Measurements from ENCODE around the gene SIGLECL1. TPM values are rescaled to one million over a fixed set of nuclear protein-coding genes. Genes with fewer than 3 reads are reported as not detected.

SIGLECL1 gene
- polyA plus RNA-seq, 3 donors: 0.16 TPM; not detected in 2

DNA sequence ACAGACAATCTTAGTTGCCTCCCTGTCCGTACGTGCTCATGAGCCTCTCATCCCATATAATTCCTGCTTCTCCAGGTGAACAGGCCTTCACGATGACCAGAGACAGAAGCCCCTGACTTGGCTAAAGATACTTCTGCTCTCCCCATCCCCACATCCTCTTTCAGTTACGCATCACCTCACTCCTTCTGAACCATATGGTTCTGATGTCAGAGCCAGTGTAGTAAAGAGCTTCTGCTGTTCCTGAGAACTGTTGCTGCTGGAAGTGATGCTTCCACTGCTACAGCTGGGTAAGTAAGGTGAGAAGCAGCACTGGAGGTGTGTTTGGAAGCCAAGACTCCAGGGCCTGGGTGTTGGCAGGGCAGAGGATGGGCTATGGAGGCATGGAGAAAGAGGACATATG lies 12.9 kb downstream of the SIGLECL1 start:
- H3K4me1 Mint-ChIP-seq: peaks cover 10% of the 10 kb centered on the region
- DNase-seq: peak in 1 of 3 donors; percentile 18
- peak overlapping the region in 1 of 2 donors; percentile 6 for H3K4me3 Mint-ChIP-seq
- no peak overlapping the region for H3K27ac ChIP-seq (ENCODE audit: low read depth in 1 of 2, low read length in 2 of 2)
- H3K4me2 ChIP-seq (replicated peaks; ENCODE audit: extremely low read depth, low read length, poor library complexity, severe bottlenecking): no peak overlapping the region
- TF ChIP-seq, protein P1, sequence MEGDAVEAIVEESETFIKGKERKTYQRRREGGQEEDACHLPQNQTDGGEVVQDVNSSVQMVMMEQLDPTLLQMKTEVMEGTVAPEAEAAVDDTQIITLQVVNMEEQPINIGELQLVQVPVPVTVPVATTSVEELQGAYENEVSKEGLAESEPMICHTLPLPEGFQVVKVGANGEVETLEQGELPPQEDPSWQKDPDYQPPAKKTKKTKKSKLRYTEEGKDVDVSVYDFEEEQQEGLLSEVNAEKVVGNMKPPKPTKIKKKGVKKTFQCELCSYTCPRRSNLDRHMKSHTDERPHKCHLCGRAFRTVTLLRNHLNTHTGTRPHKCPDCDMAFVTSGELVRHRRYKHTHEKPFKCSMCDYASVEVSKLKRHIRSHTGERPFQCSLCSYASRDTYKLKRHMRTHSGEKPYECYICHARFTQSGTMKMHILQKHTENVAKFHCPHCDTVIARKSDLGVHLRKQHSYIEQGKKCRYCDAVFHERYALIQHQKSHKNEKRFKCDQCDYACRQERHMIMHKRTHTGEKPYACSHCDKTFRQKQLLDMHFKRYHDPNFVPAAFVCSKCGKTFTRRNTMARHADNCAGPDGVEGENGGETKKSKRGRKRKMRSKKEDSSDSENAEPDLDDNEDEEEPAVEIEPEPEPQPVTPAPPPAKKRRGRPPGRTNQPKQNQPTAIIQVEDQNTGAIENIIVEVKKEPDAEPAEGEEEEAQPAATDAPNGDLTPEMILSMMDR (IDR thresholded peaks at IDR 0.05): no peak
- no peaks in the 10 kb centered on the region for H3K36me3 Mint-ChIP-seq
- no peak overlapping the region for H3K9ac ChIP-seq (ENCODE audit: insufficient read depth, low read length, poor library complexity, severe bottlenecking)
- H3K27ac Mint-ChIP-seq: peak overlapping the region in 1 of 7 donors; percentile 5
- no peaks in the 10 kb centered on the region for H3K36me3 ChIP-seq (replicated peaks in 1 of 2; ENCODE audit: control insufficient read depth in 1 of 2, insufficient read depth in 2 of 2, low read length in 2 of 2)
- H4K20me1 ChIP-seq (ENCODE audit: insufficient read depth, low read length): no peaks in the 10 kb centered on the region
- no peak overlapping the region for H3K4me3 ChIP-seq (replicated peaks in 1 of 3; ENCODE audit: low read depth in 2 of 3, low read length in 3 of 3)
- H3K79me2 ChIP-seq (ENCODE audit: insufficient read depth, low read length): no peaks in the 10 kb centered on the region
- intact Hi-C loops (cut with micrococcal nuclease): no loop called here
- no peaks in the 10 kb centered on the region for H3K9me3 ChIP-seq (replicated peaks in 1 of 2; ENCODE audit: control insufficient read depth in 1 of 2, insufficient read depth in 1 of 2, low read length in 2 of 2)
- H3K9me3 Mint-ChIP-seq: peaks cover 0 to 2% (median 0%) of the 10 kb centered on the region in 7 donors
- peaks cover 0 to 1% (median 1%) of the 10 kb centered on the region in 3 donors for H3K27me3 Mint-ChIP-seq (ENCODE audit: low read depth in 3 of 3)
- WGBS (ENCODE audit: insufficient coverage): 100% methylated on average over 2 of the region's 4 CpGs
- no peak overlapping the region for H2AFZ ChIP-seq (ENCODE audit: insufficient read depth, low read depth, low read length, poor library complexity, severe bottlenecking)
- H3K4me1 ChIP-seq (ENCODE audit: control insufficient read depth in 1 of 2, insufficient read depth in 2 of 2, low read length in 2 of 2): peaks cover 1 to 5% of the 10 kb centered on the region in 2 donors
- H3K27me3 ChIP-seq (ENCODE audit: control insufficient read depth in 2 of 2, insufficient read depth in 2 of 2, low read length in 2 of 2): no peaks in the 10 kb centered on the region

DNA sequence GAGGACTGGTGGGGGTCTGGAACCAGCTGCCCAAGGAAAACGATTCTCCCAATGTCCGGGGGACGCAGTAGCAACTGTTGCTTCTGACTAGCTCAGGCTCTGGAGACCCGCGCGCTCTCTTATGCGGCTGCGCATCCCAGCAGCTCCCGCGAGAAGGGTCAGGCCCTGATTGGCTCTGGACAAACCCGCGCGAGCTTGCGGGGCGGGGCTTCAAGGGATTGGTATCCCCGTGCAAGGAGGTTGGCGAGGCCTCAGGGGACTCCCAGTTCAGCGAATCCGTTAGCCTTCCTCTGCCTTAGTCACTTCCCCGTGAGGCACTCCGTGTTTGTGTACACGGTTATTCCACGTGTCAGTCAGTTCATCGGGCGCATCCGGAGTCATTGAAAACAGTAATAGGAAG lies 20.2 kb downstream of the SIGLECL1 start:
- H3K79me2 ChIP-seq (ENCODE audit: insufficient read depth, low read length): no peaks in the 10 kb centered on the region
- H3K9ac ChIP-seq (ENCODE audit: insufficient read depth, low read length, poor library complexity, severe bottlenecking): no peak overlapping the region

More for the DNA sequence above, 20.2 kb downstream of the SIGLECL1 start:
- H3K27me3 ChIP-seq (ENCODE audit: control insufficient read depth in 2 of 2, insufficient read depth in 2 of 2, low read length in 2 of 2): no peaks in the 10 kb centered on the region
- peaks cover 38% of the 10 kb centered on the region for H3K4me1 Mint-ChIP-seq
- H3K27ac Mint-ChIP-seq: peak overlapping the region in 1 of 7 donors; percentile 4
- H3K27me3 Mint-ChIP-seq (ENCODE audit: low read depth in 3 of 3): peaks cover 2 to 3% (median 2%) of the 10 kb centered on the region in 3 donors
- intact Hi-C loops (cut with micrococcal nuclease): no loop called here
- H3K4me3 Mint-ChIP-seq: peak overlapping the region in 1 of 2 donors; percentile 43
- no peak overlapping the region for H3K4me3 ChIP-seq (replicated peaks in 1 of 3; ENCODE audit: low read depth in 2 of 3, low read length in 3 of 3)
- no peaks in the 10 kb centered on the region for H4K20me1 ChIP-seq (ENCODE audit: insufficient read depth, low read length)
- H3K27ac ChIP-seq (ENCODE audit: low read depth in 1 of 2, low read length in 2 of 2): no peak overlapping the region
- TF ChIP-seq, protein P1 (IDR thresholded peaks at IDR 0.05): no peak
- peak; percentile 11 to 61 (median 13) for DNase-seq
- peak overlapping the region; percentile 22 for H2AFZ ChIP-seq (ENCODE audit: insufficient read depth, low read depth, low read length, poor library complexity, severe bottlenecking)
- peaks cover 17 to 34% of the 10 kb centered on the region in 2 donors for H3K4me1 ChIP-seq (ENCODE audit: control insufficient read depth in 1 of 2, insufficient read depth in 2 of 2, low read length in 2 of 2)
- H3K9me3 Mint-ChIP-seq: peaks cover 0 to 3% (median 0%) of the 10 kb centered on the region in 7 donors
- H3K36me3 Mint-ChIP-seq: no peaks in the 10 kb centered on the region
- H3K4me2 ChIP-seq (replicated peaks; ENCODE audit: extremely low read depth, low read length, poor library complexity, severe bottlenecking): peak overlapping the region; percentile 26
- no peaks in the 10 kb centered on the region for H3K36me3 ChIP-seq (replicated peaks in 1 of 2; ENCODE audit: control insufficient read depth in 1 of 2, insufficient read depth in 2 of 2, low read length in 2 of 2)
- peaks cover 0 to 1% of the 10 kb centered on the region in 2 donors for H3K9me3 ChIP-seq (replicated peaks in 1 of 2; ENCODE audit: control insufficient read depth in 1 of 2, insufficient read depth in 1 of 2, low read length in 2 of 2)
- 72% methylated on average over 26 of the region's 26 CpGs for whole genome bisulfite sequencing (ENCODE audit: insufficient coverage)

All from CD14-positive monocyte (primary cell).